OCI-LY7 (cell line): ENCODE data around the gene ICA1. TPM values are rescaled to one million over a fixed set of nuclear protein-coding genes. Genes with fewer than 3 reads are reported as not detected.
"Not testable (repeated sequence)": the region's sequence is repeated elsewhere in the genome, so short reads cannot be mapped to it uniquely, and the experiment has no call there.

Source experiments
- BruUV-seq: library from RNA; stranded (reverse); fragments of 400-500 nt; replicated peaks from 2 replicates; lab custom pipeline; 2021; lab: Mats Ljungman, UMichigan
- CTCF ChIA-PET: fragments of 300-600 bp; sonication (Branson Sonifier 250); formaldehyde crosslinking; loops from one replicate; lab custom pipeline; 2022; ENCODE audit warnings: antibody characterized with exemption; ENCODE audit not compliant: unreplicated experiment; lab: Charles Lee
- POLR2A ChIA-PET: fragments of 300-600 bp; sonication (Branson Sonifier 250); formaldehyde crosslinking; loops from one replicate; lab custom pipeline; 2022; ENCODE audit warnings: antibody characterized with exemption; lab: Charles Lee
- DNase-seq: peaks from one replicate; pipeline ENCODE4 v3.0.0-alpha.2; 2015; ENCODE audit warnings: low spot score
- H2AFZ ChIP-seq: fragments of 200-600 bp; sonication (generic), shearing (Covaris generic); 2 replicates; pipeline ENCODE4 v1.6.1; 2014; ENCODE audit warnings: mild to moderate bottlenecking, antibody characterized with exemption, low read length, moderate library complexity
- H3K27ac ChIP-seq: fragments of 200-600 bp; sonication (generic); 2 replicates; pipeline ENCODE4 v1.5.1; 2014; ENCODE audit warnings: mixed run types, low read depth, mild to moderate bottlenecking, moderate library complexity, low read length, inconsistent platforms; ENCODE audit not compliant: poor library complexity, severe bottlenecking
- H3K36me3 ChIP-seq: fragments of 200-600 bp; sonication (generic); 2 replicates; pipeline ENCODE4 v1.6.1; 2014; ENCODE audit warnings: mild to moderate bottlenecking, antibody characterized with exemption, low read length, moderate library complexity, mixed read lengths; ENCODE audit not compliant: insufficient read depth
- H3K4me1 ChIP-seq: fragments of 200-600 bp; sonication (generic); 2 replicates; pipeline ENCODE4 v1.5.1; 2014; ENCODE audit warnings: mild to moderate bottlenecking, low read length; ENCODE audit not compliant: insufficient read depth, poor library complexity, severe bottlenecking
- H3K4me2 ChIP-seq: fragments of 200-600 bp; sonication (generic); 2 replicates; pipeline ENCODE4 v1.6.1; 2014; ENCODE audit warnings: mild to moderate bottlenecking, low read length
- H3K4me3 ChIP-seq: fragments of 200-600 bp; sonication (generic); 2 replicates; pipeline ENCODE4 v1.5.1; 2014; ENCODE audit warnings: mild to moderate bottlenecking, low read depth, low read length; ENCODE audit not compliant: poor library complexity, severe bottlenecking
- H3K79me2 ChIP-seq: fragments of 200-600 bp; sonication (generic); 2 replicates; pipeline ENCODE4 v1.6.1; 2016; ENCODE audit warnings: low read depth, mild to moderate bottlenecking, low read length, moderate library complexity, mixed read lengths; ENCODE audit not compliant: insufficient read depth
- H3K9me2 ChIP-seq: fragments of 200-600 bp; sonication (generic); 2 replicates; pipeline ENCODE4 v1.6.1; 2016; ENCODE audit warnings: mild to moderate bottlenecking, low read length, mixed read lengths; ENCODE audit not compliant: insufficient read depth
- H3K9me3 ChIP-seq: fragments of 200-600 bp; sonication (generic); 2 replicates; pipeline ENCODE4 v1.6.1; 2014; ENCODE audit warnings: mild to moderate bottlenecking, mixed run types, low read length, mixed read lengths
- H4K20me1 ChIP-seq: fragments of 200-600 bp; sonication (generic); 2 replicates; pipeline ENCODE4 v1.6.1; 2014; ENCODE audit warnings: mild to moderate bottlenecking, antibody characterized with exemption, low read length, moderate library complexity, mixed read lengths; ENCODE audit not compliant: insufficient read depth
- EZH2phosphoT487 ChIP-seq: fragments of 200-600 bp; sonication (generic); IDR thresholded peaks from 2 replicates; pipeline ENCODE4 v1.6.1; 2018; ENCODE audit warnings: low read depth, borderline replicate concordance, mild to moderate bottlenecking, mixed run types, antibody characterized with exemption, low read length, moderate library complexity, mixed read lengths
- intact Hi-C: fragments of 100-400 bp; cut with micrococcal nuclease; formaldehyde crosslinking; loops from one replicate; pipeline ENCODE4 v1.10.0; 2022; ENCODE audit not compliant: unreplicated experiment
- small RNA-seq: library from RNA; depleted of rRNA; stranded (forward); fragments of <200 nt; gene quantifications from one replicate; pipeline ENCODE3, GENCODE V24; 2014
- total RNA-seq, 2 experiments: library from RNA; depleted of rRNA in 1 of 2; stranded (reverse); fragments of >200 nt in 1 of 2; shearing (Covaris generic) in 1 of 2; gene quantifications; 2 replicates each; pipeline ENCODE4 v1.2.3, GENCODE V29; 2014 to 2022
- TF ChIP-seq, protein P1 (sequence below): fragments of 200-600 bp; sonication (generic); conservative IDR thresholded peaks from 2 replicates; pipeline ENCODE4 v1.5.1; 2014; ENCODE audit warnings: mild to moderate bottlenecking, antibody characterized with exemption, low read length, moderate library complexity, mixed read lengths

ICA1 gene
- total RNA-seq, 2 experiments from 2014 or later: 0.49 TPM; not detected in 1

DNA sequence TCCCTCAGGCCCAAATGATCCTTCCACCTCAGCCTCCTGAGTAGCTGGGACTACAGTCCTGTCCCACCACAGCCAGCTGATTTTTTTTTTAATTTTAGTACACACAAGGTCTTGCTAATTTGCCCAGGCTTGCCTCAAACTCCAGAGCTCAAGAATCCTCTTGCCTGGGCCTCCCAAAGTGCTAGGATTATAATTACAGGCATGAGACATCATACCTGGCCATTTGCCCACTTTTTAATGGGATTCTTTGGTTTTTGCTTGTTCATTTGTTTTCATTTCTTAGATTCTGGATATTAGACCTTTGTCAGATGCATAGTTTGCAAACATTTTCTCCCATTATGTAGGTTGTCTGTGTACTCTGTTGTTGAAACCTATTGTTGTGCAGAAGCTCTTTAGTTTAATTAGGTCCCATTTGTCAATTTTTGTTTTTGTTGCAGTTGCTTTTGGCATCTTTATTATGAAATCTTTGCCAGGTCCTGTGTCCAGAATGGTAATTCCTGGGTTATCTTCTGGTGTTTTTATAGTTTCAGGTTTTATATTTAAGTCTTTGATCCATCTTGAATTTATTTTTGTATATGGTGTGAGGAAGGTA lies 198.2 kb downstream of the ICA1 start:
- no peaks in the 10 kb centered on the region for H3K9me2 ChIP-seq
- no peaks in the 10 kb centered on the region; the same call in 1 of the 2 replicates for H4K20me1 ChIP-seq
- intact Hi-C loops: no loop called here
- ChIA-PET CTCF (no interaction called here), POLR2A (interaction anchor here (0.6 to 1.1 kb wide), 4 partner anchors 10 to 206 kb away, joined by 3 read pairs; no protein-coding TSS in a partner anchor)
- H3K4me3 ChIP-seq: no peak overlapping the region
- no peaks in the 10 kb centered on the region for H3K4me1 ChIP-seq
- no peaks in the 10 kb centered on the region for H3K9me3 ChIP-seq
- H3K4me2 ChIP-seq: no peak overlapping the region
- H3K27ac ChIP-seq: no peak overlapping the region
- DNase-seq: no peak
- no TSS peak for BruUV-seq
- peaks cover 63% of the 10 kb centered on the region for H3K36me3 ChIP-seq
- TF ChIP-seq EZH2phosphoT487: no peak
- TF ChIP-seq, protein P1, sequence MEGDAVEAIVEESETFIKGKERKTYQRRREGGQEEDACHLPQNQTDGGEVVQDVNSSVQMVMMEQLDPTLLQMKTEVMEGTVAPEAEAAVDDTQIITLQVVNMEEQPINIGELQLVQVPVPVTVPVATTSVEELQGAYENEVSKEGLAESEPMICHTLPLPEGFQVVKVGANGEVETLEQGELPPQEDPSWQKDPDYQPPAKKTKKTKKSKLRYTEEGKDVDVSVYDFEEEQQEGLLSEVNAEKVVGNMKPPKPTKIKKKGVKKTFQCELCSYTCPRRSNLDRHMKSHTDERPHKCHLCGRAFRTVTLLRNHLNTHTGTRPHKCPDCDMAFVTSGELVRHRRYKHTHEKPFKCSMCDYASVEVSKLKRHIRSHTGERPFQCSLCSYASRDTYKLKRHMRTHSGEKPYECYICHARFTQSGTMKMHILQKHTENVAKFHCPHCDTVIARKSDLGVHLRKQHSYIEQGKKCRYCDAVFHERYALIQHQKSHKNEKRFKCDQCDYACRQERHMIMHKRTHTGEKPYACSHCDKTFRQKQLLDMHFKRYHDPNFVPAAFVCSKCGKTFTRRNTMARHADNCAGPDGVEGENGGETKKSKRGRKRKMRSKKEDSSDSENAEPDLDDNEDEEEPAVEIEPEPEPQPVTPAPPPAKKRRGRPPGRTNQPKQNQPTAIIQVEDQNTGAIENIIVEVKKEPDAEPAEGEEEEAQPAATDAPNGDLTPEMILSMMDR: no peak
- H3K79me2 ChIP-seq: peaks cover 24% of the 10 kb centered on the region; the same call in 1 of the 2 replicates
- H2AFZ ChIP-seq: no peak overlapping the region

DNA sequence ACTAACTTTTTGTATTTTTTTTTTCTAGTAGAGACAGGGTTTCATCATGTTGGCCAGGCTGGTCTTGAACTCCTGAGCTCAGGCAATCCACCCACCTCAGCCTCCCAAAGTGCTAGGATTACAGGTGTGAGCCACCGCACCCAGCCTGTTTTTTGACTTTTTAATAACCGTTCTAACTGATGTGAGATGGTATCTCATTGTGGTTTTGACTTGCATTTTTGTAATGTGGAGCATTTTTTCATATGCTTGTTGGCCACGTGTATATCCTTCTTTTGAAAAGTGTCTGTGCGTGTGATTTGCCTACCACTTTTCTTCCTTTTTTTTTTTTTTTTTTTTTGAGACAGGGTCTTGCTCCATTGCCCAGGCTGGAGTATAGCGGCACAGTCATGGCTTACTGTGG lies 198.7 kb downstream of the ICA1 start:
- peaks cover 24% of the 10 kb centered on the region; the same call in 1 of the 2 replicates for H3K79me2 ChIP-seq
- H3K4me1 ChIP-seq, H3K9me2 ChIP-seq, H3K4me2 ChIP-seq, H3K9me3 ChIP-seq, H3K27ac ChIP-seq, H4K20me1 ChIP-seq, CTCF ChIA-PET, DNase-seq, intact Hi-C loops, H2AFZ ChIP-seq, BruUV-seq, H3K4me3 ChIP-seq: not testable (repeated sequence)
- POLR2A ChIA-PET: interaction anchor here (0.6 to 1.1 kb wide), 2 partner anchors 9 to 166 kb away, joined by 3 read pairs; no protein-coding TSS in a partner anchor
- H3K36me3 ChIP-seq: peaks cover 62% of the 10 kb centered on the region

Small RNAs within 50 kb of the gene (small RNA-seq; reads per million reads assigned to genes)
- not detected for gene AC007009.1

Other genes with a start within 250 kb of the ICA1 start
- not detected in 2 replicates for gene NXPH1, start 171.4 kb upstream of the ICA1 start, total RNA-seq (2014; rRNA removed; shearing (Covaris generic))
- not detected in 2 replicates for gene NXPH1, start 171.4 kb upstream of the ICA1 start, total RNA-seq (2022)